ENCODE measurements around the gene LIN7A.

LIN7A gene

GRCh38 chr12:80936353-80936641, 1.4 kb downstream of the LIN7A start:
- peak overlapping the region; percentile 87 for H3K9ac ChIP-seq (ENCODE audit: low read length)
- H2AK5ac ChIP-seq (ENCODE audit: low read length): no peak overlapping the region
- no peak overlapping the region for H3K23ac ChIP-seq (ENCODE audit: low read length)
- H3K36me3 ChIP-seq (ENCODE audit: control insufficient read depth, insufficient read depth, low read length): no peaks in the 10 kb centered on the region
- H3K79me2 ChIP-seq (ENCODE audit: control insufficient read depth, insufficient read depth, low read length): no peaks in the 10 kb centered on the region
- no peaks in the 10 kb centered on the region for H3K79me1 ChIP-seq (ENCODE audit: low read length)
- H3K56ac ChIP-seq (ENCODE audit: low read length): peak overlapping the region; percentile 96
- H3K4ac ChIP-seq (ENCODE audit: low read depth, low read length): no peak overlapping the region
- peaks cover 4% of the 10 kb centered on the region for H3K4me1 ChIP-seq (ENCODE audit: control insufficient read depth, low read depth, low read length)
- no peak overlapping the region for H2BK120ac ChIP-seq (ENCODE audit: low read depth, low read length)
- peak overlapping the region; percentile 82 for H3K4me2 ChIP-seq (ENCODE audit: low read length)
- peak overlapping the region; percentile 73 for H2BK5ac ChIP-seq (ENCODE audit: low read length)
- H4K8ac ChIP-seq (ENCODE audit: low read depth, low read length): no peak overlapping the region
- H4K5ac ChIP-seq (ENCODE audit: low read length): no peak overlapping the region
- H3K27ac ChIP-seq (ENCODE audit: low read depth, low read length): peak overlapping the region; percentile 87
- H3K18ac ChIP-seq (ENCODE audit: low read length): no peak overlapping the region
- no peak for DNase-seq
- H2BK15ac ChIP-seq (replicated peaks; ENCODE audit: low read depth): no peak overlapping the region
- peak overlapping the region; percentile 79 for H3K4me3 ChIP-seq (ENCODE audit: low read length)
- no peaks in the 10 kb centered on the region for H3K27me3 ChIP-seq (ENCODE audit: insufficient read depth, low read length, poor library complexity)
- no CpG with 5 or more reads among the region's 11 CpGs for WGBS (ENCODE audit: extremely low coverage, insufficient coverage, low lambda C conversion rate)

DNA sequence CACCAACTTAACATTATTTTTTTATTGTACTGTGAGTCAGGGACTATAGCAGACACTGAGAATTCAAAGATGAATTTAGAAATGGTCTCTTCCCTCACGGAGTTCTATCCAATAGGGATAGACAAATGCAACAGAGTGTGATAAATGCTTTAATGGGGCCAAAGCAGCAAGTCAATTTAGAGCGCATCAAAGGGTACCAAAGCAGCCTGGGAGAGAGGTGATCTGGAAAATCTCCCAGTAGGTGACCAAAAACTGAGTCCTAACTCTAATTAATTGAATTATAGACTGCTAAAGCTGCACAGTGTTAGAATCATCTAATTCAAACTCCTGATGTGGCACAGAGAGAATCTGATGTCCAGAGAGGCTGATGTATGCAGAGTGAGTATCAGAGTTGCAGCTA, 2.6 kb downstream of the LIN7A start:
- H2BK15ac ChIP-seq (replicated peaks; ENCODE audit: low read depth): no peak overlapping the region
- WGBS (ENCODE audit: extremely low coverage, insufficient coverage, low lambda C conversion rate): no CpG with 5 or more reads among the region's 2 CpGs
- H3K79me2 ChIP-seq (ENCODE audit: control insufficient read depth, insufficient read depth, low read length): no peaks in the 10 kb centered on the region
- no peak overlapping the region for H2AK5ac ChIP-seq (ENCODE audit: low read length)
- no peak for DNase-seq
- no peaks in the 10 kb centered on the region for H3K79me1 ChIP-seq (ENCODE audit: low read length)
- H3K56ac ChIP-seq (ENCODE audit: low read length): no peak overlapping the region
- H3K4me1 ChIP-seq (ENCODE audit: control insufficient read depth, low read depth, low read length): peaks cover 4% of the 10 kb centered on the region
- H3K18ac ChIP-seq (ENCODE audit: low read length): no peak overlapping the region
- no peak overlapping the region for H3K4me3 ChIP-seq (ENCODE audit: low read length)
- no peaks in the 10 kb centered on the region for H3K36me3 ChIP-seq (ENCODE audit: control insufficient read depth, insufficient read depth, low read length)
- no peaks in the 10 kb centered on the region for H3K27me3 ChIP-seq (ENCODE audit: insufficient read depth, low read length, poor library complexity)
- no peak overlapping the region for H3K4ac ChIP-seq (ENCODE audit: low read depth, low read length)
- H2BK120ac ChIP-seq (ENCODE audit: low read depth, low read length): no peak overlapping the region
- H4K8ac ChIP-seq (ENCODE audit: low read depth, low read length): no peak overlapping the region
- no peak overlapping the region for H4K5ac ChIP-seq (ENCODE audit: low read length)
- no peak overlapping the region for H3K4me2 ChIP-seq (ENCODE audit: low read length)
- no peak overlapping the region for H3K9ac ChIP-seq (ENCODE audit: low read length)
- no peak overlapping the region for H2BK5ac ChIP-seq (ENCODE audit: low read length)
- no peak overlapping the region for H3K27ac ChIP-seq (ENCODE audit: low read depth, low read length)
- H3K23ac ChIP-seq (ENCODE audit: low read length): no peak overlapping the region

DNA sequence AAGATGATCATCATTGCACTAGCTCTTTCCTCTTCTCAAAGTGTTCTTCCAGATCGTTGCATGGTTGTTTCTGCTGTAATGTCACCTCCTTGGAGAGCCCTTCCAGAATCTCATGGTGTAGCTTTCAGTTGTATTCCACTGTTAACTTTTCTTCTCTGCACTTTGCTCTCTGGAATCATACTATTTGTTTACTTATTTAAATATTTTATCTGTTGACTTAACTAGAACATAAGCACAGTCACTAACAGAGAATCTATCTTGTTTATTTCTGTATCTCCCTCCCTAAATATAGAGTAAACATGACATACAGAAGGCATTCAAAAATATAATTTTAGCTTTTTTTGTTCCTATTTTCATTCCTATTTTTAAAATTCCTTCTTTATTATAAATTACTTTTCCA, 11.8 kb downstream of the LIN7A start:
- no peak overlapping the region for H3K23ac ChIP-seq (ENCODE audit: low read length)
- WGBS (ENCODE audit: extremely low coverage, insufficient coverage, low lambda C conversion rate): no CpG with 5 or more reads among the region's 1 CpG
- H2AK5ac ChIP-seq (ENCODE audit: low read length): no peak overlapping the region

GRCh38 chr12:80925237-80925636, 12.5 kb downstream of the LIN7A start:
- H3K4me3 ChIP-seq (ENCODE audit: low read length): no peak overlapping the region
- no peaks in the 10 kb centered on the region for H3K36me3 ChIP-seq (ENCODE audit: control insufficient read depth, insufficient read depth, low read length)
- H3K9ac ChIP-seq (ENCODE audit: low read length): no peak overlapping the region
- H3K79me1 ChIP-seq (ENCODE audit: low read length): no peaks in the 10 kb centered on the region
- H3K27me3 ChIP-seq (ENCODE audit: insufficient read depth, low read length, poor library complexity): no peaks in the 10 kb centered on the region
- no peak overlapping the region for H2BK5ac ChIP-seq (ENCODE audit: low read length)
- H2AK5ac ChIP-seq (ENCODE audit: low read length): no peak overlapping the region
- no peak overlapping the region for H4K8ac ChIP-seq (ENCODE audit: low read depth, low read length)
- no peak overlapping the region for H3K23ac ChIP-seq (ENCODE audit: low read length)
- H2BK120ac ChIP-seq (ENCODE audit: low read depth, low read length): no peak overlapping the region
- no peak overlapping the region for H3K56ac ChIP-seq (ENCODE audit: low read length)
- no peak overlapping the region for H3K27ac ChIP-seq (ENCODE audit: low read depth, low read length)
- no peak overlapping the region for H3K4me2 ChIP-seq (ENCODE audit: low read length)
- no peak overlapping the region for H3K18ac ChIP-seq (ENCODE audit: low read length)
- no peak overlapping the region for H3K4ac ChIP-seq (ENCODE audit: low read depth, low read length)
- no CpG with 5 or more reads among the region's 2 CpGs for WGBS (ENCODE audit: extremely low coverage, insufficient coverage, low lambda C conversion rate)
- H4K5ac ChIP-seq (ENCODE audit: low read length): no peak overlapping the region
- H3K4me1 ChIP-seq (ENCODE audit: control insufficient read depth, low read depth, low read length): peaks cover 4% of the 10 kb centered on the region
- DNase-seq: peak; percentile 44
- H2BK15ac ChIP-seq (replicated peaks; ENCODE audit: low read depth): no peak overlapping the region
- H3K79me2 ChIP-seq (ENCODE audit: control insufficient read depth, insufficient read depth, low read length): no peaks in the 10 kb centered on the region

More for the DNA sequence above, 11.8 kb downstream of the LIN7A start:
- Histone ChIP-seq H2BK120ac (ENCODE audit: low read depth, low read length) (no peak overlapping the region), H3K4ac (ENCODE audit: low read depth, low read length) (no peak overlapping the region), H3K27me3 (ENCODE audit: insufficient read depth, low read length, poor library complexity) (no peaks in the 10 kb centered on the region), H3K18ac (ENCODE audit: low read length) (no peak overlapping the region), H3K4me2 (ENCODE audit: low read length) (no peak overlapping the region), H4K8ac (ENCODE audit: low read depth, low read length) (no peak overlapping the region), H2BK5ac (ENCODE audit: low read length) (no peak overlapping the region), H3K9ac (ENCODE audit: low read length) (no peak overlapping the region), H3K79me1 (ENCODE audit: low read length) (no peaks in the 10 kb centered on the region), H2BK15ac (replicated peaks; ENCODE audit: low read depth) (no peak overlapping the region), H3K79me2 (ENCODE audit: control insufficient read depth, insufficient read depth, low read length) (no peaks in the 10 kb centered on the region), H3K36me3 (ENCODE audit: control insufficient read depth, insufficient read depth, low read length) (no peaks in the 10 kb centered on the region), H3K27ac (ENCODE audit: low read depth, low read length) (no peak overlapping the region), H3K56ac (ENCODE audit: low read length) (no peak overlapping the region), H3K4me3 (ENCODE audit: low read length) (no peak overlapping the region), H4K5ac (ENCODE audit: low read length) (no peak overlapping the region), H3K4me1 (ENCODE audit: control insufficient read depth, low read depth, low read length) (peaks cover under 1% of the 10 kb centered on the region)
- no peak for DNase-seq

GRCh38 chr12:80924437-80924836, 13.3 kb downstream of the LIN7A start:
- Histone ChIP-seq H3K36me3 (ENCODE audit: control insufficient read depth, insufficient read depth, low read length) (no peaks in the 10 kb centered on the region), H3K79me1 (ENCODE audit: low read length) (no peaks in the 10 kb centered on the region), H3K27ac (ENCODE audit: low read depth, low read length) (no peak overlapping the region), H3K4me3 (ENCODE audit: low read length) (no peak overlapping the region), H3K18ac (ENCODE audit: low read length) (no peak overlapping the region), H3K56ac (ENCODE audit: low read length) (no peak overlapping the region), H3K23ac (ENCODE audit: low read length) (no peak overlapping the region), H3K27me3 (ENCODE audit: insufficient read depth, low read length, poor library complexity) (no peaks in the 10 kb centered on the region), H2BK15ac (replicated peaks; ENCODE audit: low read depth) (no peak overlapping the region), H3K4ac (ENCODE audit: low read depth, low read length) (no peak overlapping the region), H3K4me1 (ENCODE audit: control insufficient read depth, low read depth, low read length) (peaks cover 4% of the 10 kb centered on the region), H3K79me2 (ENCODE audit: control insufficient read depth, insufficient read depth, low read length) (no peaks in the 10 kb centered on the region), H4K8ac (ENCODE audit: low read depth, low read length) (no peak overlapping the region), H2BK5ac (ENCODE audit: low read length) (no peak overlapping the region), H3K9ac (ENCODE audit: low read length) (no peak overlapping the region), H2BK120ac (ENCODE audit: low read depth, low read length) (no peak overlapping the region), H4K5ac (ENCODE audit: low read length) (no peak overlapping the region), H3K4me2 (ENCODE audit: low read length) (no peak overlapping the region), H2AK5ac (ENCODE audit: low read length) (no peak overlapping the region)
- no CpG with 5 or more reads among the region's 2 CpGs for WGBS (ENCODE audit: extremely low coverage, insufficient coverage, low lambda C conversion rate)
- DNase-seq: no peak

DNA sequence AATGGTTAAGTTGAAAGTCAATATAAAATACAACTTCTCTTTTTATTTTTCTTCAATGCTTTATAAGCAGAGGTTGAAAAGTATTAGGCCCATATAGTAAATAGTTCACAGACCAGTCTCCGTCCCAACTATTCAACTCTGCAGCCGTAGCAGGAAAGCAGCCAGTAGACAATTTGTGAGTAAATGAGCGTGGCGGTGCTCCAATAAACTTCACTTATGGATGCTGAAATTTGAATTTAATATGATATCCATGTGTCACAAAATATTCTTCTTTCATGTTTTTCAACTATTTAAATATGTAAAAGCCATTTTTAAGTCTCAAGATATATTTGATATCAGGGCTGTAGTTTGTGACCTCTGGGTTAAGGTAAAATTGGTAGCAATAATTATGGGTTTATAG, 17.7 kb downstream of the LIN7A start:
- no peak overlapping the region for H2AK5ac ChIP-seq (ENCODE audit: low read length)
- no peak overlapping the region for H2BK5ac ChIP-seq (ENCODE audit: low read length)
- WGBS (ENCODE audit: extremely low coverage, insufficient coverage, low lambda C conversion rate): no CpG with 5 or more reads among the region's 4 CpGs
- no peak overlapping the region for H3K4ac ChIP-seq (ENCODE audit: low read depth, low read length)
- H3K4me3 ChIP-seq (ENCODE audit: low read length): no peak overlapping the region
- H3K79me1 ChIP-seq (ENCODE audit: low read length): no peaks in the 10 kb centered on the region
- no peaks in the 10 kb centered on the region for H3K27me3 ChIP-seq (ENCODE audit: insufficient read depth, low read length, poor library complexity)
- H3K36me3 ChIP-seq (ENCODE audit: control insufficient read depth, insufficient read depth, low read length): no peaks in the 10 kb centered on the region
- H4K5ac ChIP-seq (ENCODE audit: low read length): no peak overlapping the region
- H3K27ac ChIP-seq (ENCODE audit: low read depth, low read length): no peak overlapping the region
- no peak overlapping the region for H4K8ac ChIP-seq (ENCODE audit: low read depth, low read length)
- no peaks in the 10 kb centered on the region for H3K79me2 ChIP-seq (ENCODE audit: control insufficient read depth, insufficient read depth, low read length)
- no peak overlapping the region for H2BK15ac ChIP-seq (replicated peaks; ENCODE audit: low read depth)
- H3K18ac ChIP-seq (ENCODE audit: low read length): no peak overlapping the region
- H3K56ac ChIP-seq (ENCODE audit: low read length): no peak overlapping the region
- no peak overlapping the region for H2BK120ac ChIP-seq (ENCODE audit: low read depth, low read length)
- no peak for DNase-seq
- no peak overlapping the region for H3K9ac ChIP-seq (ENCODE audit: low read length)
- no peak overlapping the region for H3K23ac ChIP-seq (ENCODE audit: low read length)
- H3K4me2 ChIP-seq (ENCODE audit: low read length): no peak overlapping the region
- H3K4me1 ChIP-seq (ENCODE audit: control insufficient read depth, low read depth, low read length): peaks cover 4% of the 10 kb centered on the region

Measured in mesendoderm (in vitro differentiated cells).